GM12878 (cell line): ENCODE results near the gene CLDN4. TPM values are rescaled to one million over a fixed set of nuclear protein-coding genes. Genes with fewer than 3 reads are reported as not detected.

Experiments used
- ATAC-seq: fragments of 200-7000 bp; cut with Tn5 transposase; 3 replicates; pipeline ENCODE4 v1.9.1; 2020; ENCODE audit warnings: mild to moderate bottlenecking, moderate library complexity
- BruUV-seq: library from RNA; stranded (reverse); fragments of 400-500 nt; replicated peaks from 2 replicates; lab custom pipeline; 2021; lab: Mats Ljungman, UMichigan
- CTCF ChIA-PET: fragments of 300-600 bp; sonication (Branson Sonifier 250); formaldehyde crosslinking; extraction: SDS; loops from one replicate; lab custom pipeline; 2021; ENCODE audit warnings: inconsistent platforms; lab: Yijun Ruan, JAX
- POLR2A ChIA-PET: fragments of 350-600 bp; formaldehyde crosslinking; extraction: SDS; loops from one replicate; lab custom pipeline; 2021; ENCODE audit warnings: inconsistent platforms; lab: Charles Lee
- RAD21 ChIA-PET: fragments of 300-600 bp; sonication (Branson Sonifier 250); formaldehyde crosslinking; loops from one replicate; lab custom pipeline; 2023; ENCODE audit warnings: antibody characterized with exemption; ENCODE audit not compliant: unreplicated experiment; lab: Charles Lee
- SMC1A ChIA-PET: fragments of 300-600 bp; sonication (Branson Sonifier 250); formaldehyde crosslinking; loops from one replicate; lab custom pipeline; 2023; ENCODE audit not compliant: unreplicated experiment, uncharacterized antibody; lab: Charles Lee
- DNase-seq: peaks from one replicate; pipeline ENCODE4 v3.0.0-alpha.2; 2011; ENCODE audit warnings: low read depth, low spot score
- FAIRE-seq: peaks from 3 replicates; lab custom pipeline; 2011; peaks lifted over from hg19 to GRCh38; lab: Jason Lieb, UNC
- H2AFZ ChIP-seq: 2 replicates; pipeline ENCODE4 v1.6.0; 2011; ENCODE audit warnings: low read depth, low read length, control low read depth; ENCODE audit not compliant: control insufficient read depth
- H3K27ac ChIP-seq: 2 replicates; pipeline ENCODE4 v1.5.1; 2011; ENCODE audit warnings: control low read depth; ENCODE audit not compliant: control insufficient read depth, insufficient read depth
- H3K27me3 ChIP-seq, 2 experiments: replicated peaks in 1 of 2; 2 replicates each; pipeline versions ENCODE4 v1.6.0 to v1.6.1; 2011; ENCODE audit warnings: low read length in 1 of 2; ENCODE audit not compliant: control insufficient read depth in 2 of 2, insufficient read depth in 2 of 2
- H3K36me3 ChIP-seq, 2 experiments: 2 replicates each; pipeline ENCODE4 v1.5.1; 2011; ENCODE audit warnings: low read length in 1 of 2; ENCODE audit not compliant: control insufficient read depth in 2 of 2, insufficient read depth in 2 of 2
- H3K4me1 ChIP-seq: 2 replicates; pipeline ENCODE4 v1.6.1; 2011; ENCODE audit warnings: mild to moderate bottlenecking, low read length, moderate library complexity, mixed read lengths; ENCODE audit not compliant: control insufficient read depth, insufficient read depth
- H3K4me2 ChIP-seq: 2 replicates; pipeline ENCODE4 v1.6.0; 2011; ENCODE audit warnings: control low read depth; ENCODE audit not compliant: control insufficient read depth, insufficient read depth
- H3K4me3 ChIP-seq: fragments of 200-600 bp; sonication (generic); 2 replicates; pipeline ENCODE4 v1.5.1; 2016
- H3K79me2 ChIP-seq: 2 replicates; pipeline ENCODE4 v1.6.0; 2011; ENCODE audit warnings: low read length; ENCODE audit not compliant: control insufficient read depth, insufficient read depth
- H3K9ac ChIP-seq: 2 replicates; pipeline ENCODE4 v1.8.0; 2011; ENCODE audit warnings: low read length, control low read depth, mixed read lengths; ENCODE audit not compliant: control insufficient read depth, insufficient read depth
- H3K9me3 ChIP-seq: replicated peaks from 3 replicates; pipeline ENCODE4 v1.5.1; 2011; ENCODE audit warnings: mild to moderate bottlenecking, low read length; ENCODE audit not compliant: control insufficient read depth, insufficient read depth
- H4K20me1 ChIP-seq: 2 replicates; pipeline ENCODE4 v1.6.0; 2011; ENCODE audit not compliant: control insufficient read depth, insufficient read depth
- BCL11A ChIP-seq: IDR thresholded peaks from 2 replicates; pipeline ENCODE4 v1.6.1; 2011; ENCODE audit warnings: low read depth, low read length
- IRF4 ChIP-seq: IDR thresholded peaks from 2 replicates; pipeline ENCODE4 v1.6.1; 2011; ENCODE audit warnings: low read depth, low read length
- KLF5 ChIP-seq: fragments of 450-650 bp; IDR thresholded peaks from 2 replicates; pipeline ENCODE4 v1.6.1; 2014; ENCODE audit warnings: mild to moderate bottlenecking; ENCODE audit not compliant: partially characterized antibody
- MTA3 ChIP-seq: IDR thresholded peaks from 2 replicates; pipeline ENCODE4 v1.6.1; 2012; ENCODE audit warnings: low read length, inconsistent platforms, borderline replicate concordance
- PAX5 ChIP-seq: IDR thresholded peaks from 2 replicates; pipeline ENCODE4 v1.6.1; 2011; ENCODE audit warnings: low read depth, low read length, borderline replicate concordance
- POLR2A ChIP-seq: IDR thresholded peaks from 2 replicates; pipeline ENCODE4 v1.6.1; 2011; ENCODE audit warnings: low read depth, mild to moderate bottlenecking, low read length
- RCOR1 ChIP-seq: conservative IDR thresholded peaks from 2 replicates; pipeline ENCODE4 v1.6.1; 2012; ENCODE audit warnings: low read depth, low read length, improper control_type of control experiment
- SMARCA5 ChIP-seq: fragments of 450-650 bp; IDR thresholded peaks from 2 replicates; pipeline ENCODE4 v1.6.1; 2017; ENCODE audit warnings: mild to moderate bottlenecking
- TCF7 ChIP-seq: IDR thresholded peaks from 2 replicates; pipeline ENCODE4 v1.6.1; 2014; ENCODE audit warnings: antibody characterized with exemption, borderline replicate concordance
- WGBS: methylation state at CpG from one replicate; pipeline ENCODE4 v1.1.6; 2016; ENCODE audit warnings: low lambda C conversion rate; ENCODE audit not compliant: insufficient replicate concordance, insufficient coverage; ENCODE audit errors: missing lambda C conversion rate; 5-methylcytosine and 5-hydroxymethylcytosine counted together
- in situ Hi-C: fragments of 300-500 bp; cut with MboI; formaldehyde crosslinking; loops from 9 replicates; pipeline ENCODE4 v1.14.3; 2018; ENCODE audit warnings: mixed read lengths
- intact Hi-C: fragments of 100-400 bp; cut with micrococcal nuclease; formaldehyde crosslinking; loops from one replicate; pipeline ENCODE4 v1.14.2; 2022; ENCODE audit not compliant: unreplicated experiment
- polyA plus RNA-seq, 11 experiments: library from polyadenylated mRNA; depleted of rRNA in 4 of 11; unstranded in 6 of 11; stranded (reverse) in 5 of 11; fragments of >200 nt; fragmentation: Nextera tagmentation in 4 of 11; fragmentation: Illumina TruSeq in 1 of 11; extraction: Ambion mirVana in 4 of 11; extraction: Trizol in 1 of 11; gene quantifications; 1 replicate in 1 of 11; 2 replicates in 10 of 11; pipeline versions ENCODE4 v1.2.1 to v1.2.3, GENCODE V29; 2011 to 2016; ENCODE audit warnings: inconsistent platforms in 2 of 11, missing spikeins in 2 of 11, low read depth in 1 of 11
- total RNA-seq, 4 experiments: library from RNA; depleted of rRNA in 3 of 4; stranded (reverse); fragments of >200 nt in 3 of 4; fragmentation: Illumina TruSeq in 1 of 4; extraction: Trizol in 1 of 4; gene quantifications; 2 replicates each; pipeline versions ENCODE4 v1.2.1 to v1.2.3, GENCODE V29; 2013 to 2021
- TF ChIP-seq, protein P1 (sequence below): fragments of 450-650 bp; IDR thresholded peaks from 2 replicates; pipeline ENCODE4 v1.6.1; 2017; ENCODE audit warnings: mild to moderate bottlenecking, moderate library complexity
- TF ChIP-seq, protein P2 (sequence below): fragments of 450-650 bp; IDR thresholded peaks from 2 replicates; pipeline ENCODE4 v1.6.1; 2017; ENCODE audit warnings: antibody characterized with exemption, mild to moderate bottlenecking, moderate library complexity

Gene CLDN4
- total and polyA plus RNA-seq, 10 of the 15 experiments (the other 5 are each of a cell fraction or from before 2014, with no cell fraction given), result 0.04 to 0.38 (median 0.06) TPM; not detected in 6

DNA sequence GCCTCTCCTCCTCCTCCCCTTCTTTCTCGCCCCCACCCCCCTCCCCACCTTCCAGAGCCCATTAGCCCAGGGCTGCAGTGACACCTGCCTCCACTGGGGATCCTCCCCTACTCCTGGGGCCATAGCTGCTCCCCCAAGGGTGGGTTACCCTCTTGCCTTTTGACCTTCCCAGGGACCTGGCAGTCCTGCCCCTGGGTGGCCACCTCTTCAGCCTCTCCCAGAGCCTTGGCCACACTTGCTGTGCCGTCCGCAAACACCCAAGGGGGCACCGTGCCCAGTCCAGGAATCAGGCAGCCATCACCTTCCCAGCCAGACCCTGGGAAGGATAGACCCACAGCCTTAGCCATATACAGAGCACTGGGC lies 19.8 kb upstream of the CLDN4 start:
- in situ Hi-C loops, result no loop called here
- intact Hi-C loops, result loop anchor here (1.0 to 5.0 kb wide), 2 partner anchors 44 to 216 kb away; partner anchors contain the start of gene ELN
- TF ChIP-seq POLR2A, result no peak
- TF ChIP-seq PAX5, result no peak
- Histone ChIP-seq H3K36me3 (no peaks in the 10 kb centered on the region), H3K27me3 (no peaks in the 10 kb centered on the region), H3K9me3 (no peaks in the 10 kb centered on the region; the same call in 2 of the 3 replicates), H3K9ac (no peak overlapping the region), H3K4me2 (no peak overlapping the region), H4K20me1 (no peaks in the 10 kb centered on the region), H3K4me3 (no peak overlapping the region), H3K27ac (no peak overlapping the region), H2AFZ (no peak overlapping the region), H3K79me2 (no peaks in the 10 kb centered on the region), H3K4me1 (no peaks in the 10 kb centered on the region)
- ChIA-PET POLR2A (no interaction called here), RAD21 (interaction anchor here (2.6 kb wide), 1 partner anchor 43 kb away, joined by 11 read pairs; no protein-coding TSS in a partner anchor), CTCF (interaction anchor here (0.6 to 2.4 kb wide), 4 partner anchors 39 to 1194 kb away, joined by 3 to 20 read pairs (median 7); no protein-coding TSS in a partner anchor), SMC1A (interaction anchor here (2.0 kb wide), 1 partner anchor 44 kb away, joined by 10 read pairs; no protein-coding TSS in a partner anchor)
- BruUV-seq, result no TSS peak
- ATAC-seq (no peak), FAIRE-seq (no peak), DNase-seq (no peak)
- 60% methylated on average over 3 of the region's 4 CpGs for WGBS

DNA sequence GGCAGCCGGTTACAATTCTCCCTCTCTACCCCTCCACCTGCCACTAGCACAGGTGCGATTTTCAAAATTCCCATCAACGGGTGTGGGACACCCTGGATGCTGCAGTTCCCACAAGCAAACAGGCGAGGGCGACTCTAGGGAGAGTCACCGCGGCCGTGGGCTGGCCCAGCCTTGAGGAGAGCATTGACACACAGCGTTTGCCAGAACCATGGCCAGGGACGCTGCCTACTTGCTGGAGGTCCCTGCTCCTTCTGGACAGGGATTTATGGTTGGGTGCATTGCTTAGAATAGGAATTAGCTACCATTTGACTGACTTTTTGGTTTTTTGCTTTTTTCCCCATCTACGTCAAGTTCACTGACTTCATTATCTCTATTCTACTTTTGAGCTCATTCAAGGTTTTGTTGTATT lies 19.0 kb upstream of the CLDN4 start:
- H3K4me1 ChIP-seq, result no peaks in the 10 kb centered on the region
- no peak overlapping the region for H2AFZ ChIP-seq
- DNase-seq (no peak), FAIRE-seq (peak; percentile 62), ATAC-seq (peak; percentile 91)
- no peaks in the 10 kb centered on the region for H3K79me2 ChIP-seq
- SMC1A ChIA-PET, result interaction anchor here (0.6 to 2.0 kb wide), 4 partner anchors 35 to 47 kb away, joined by 3 to 10 read pairs (median 3); no protein-coding TSS in a partner anchor
- in situ Hi-C loops, result no loop called here
- intact Hi-C loops, result loop anchor here (1.0 to 5.0 kb wide), 2 partner anchors 44 to 216 kb away; partner anchors contain the start of gene ELN
- CTCF ChIA-PET, result interaction anchor here (0.8 to 2.4 kb wide), 8 partner anchors 10 to 69 kb away, joined by 3 to 20 read pairs (median 4); no protein-coding TSS in a partner anchor
- no peak overlapping the region for H3K27ac ChIP-seq
- no peak overlapping the region for H3K9ac ChIP-seq
- WGBS, result 17% methylated on average over 11 of the region's 11 CpGs
- H3K9me3 ChIP-seq, result no peaks in the 10 kb centered on the region; the same call in 2 of the 3 replicates
- POLR2A ChIA-PET, result no interaction called here
- no peak overlapping the region for H3K4me3 ChIP-seq
- RAD21 ChIA-PET, result interaction anchor here (2.6 kb wide), 1 partner anchor 43 kb away, joined by 11 read pairs; no protein-coding TSS in a partner anchor
- no peak overlapping the region for H3K4me2 ChIP-seq
- H3K36me3 ChIP-seq, result no peaks in the 10 kb centered on the region
- BruUV-seq, result no TSS peak
- no peaks in the 10 kb centered on the region for H3K27me3 ChIP-seq
- no peaks in the 10 kb centered on the region for H4K20me1 ChIP-seq
- TF ChIP-seq MTA3, result no peak
- no peak for TF ChIP-seq KLF5
- TF ChIP-seq, protein P1, sequence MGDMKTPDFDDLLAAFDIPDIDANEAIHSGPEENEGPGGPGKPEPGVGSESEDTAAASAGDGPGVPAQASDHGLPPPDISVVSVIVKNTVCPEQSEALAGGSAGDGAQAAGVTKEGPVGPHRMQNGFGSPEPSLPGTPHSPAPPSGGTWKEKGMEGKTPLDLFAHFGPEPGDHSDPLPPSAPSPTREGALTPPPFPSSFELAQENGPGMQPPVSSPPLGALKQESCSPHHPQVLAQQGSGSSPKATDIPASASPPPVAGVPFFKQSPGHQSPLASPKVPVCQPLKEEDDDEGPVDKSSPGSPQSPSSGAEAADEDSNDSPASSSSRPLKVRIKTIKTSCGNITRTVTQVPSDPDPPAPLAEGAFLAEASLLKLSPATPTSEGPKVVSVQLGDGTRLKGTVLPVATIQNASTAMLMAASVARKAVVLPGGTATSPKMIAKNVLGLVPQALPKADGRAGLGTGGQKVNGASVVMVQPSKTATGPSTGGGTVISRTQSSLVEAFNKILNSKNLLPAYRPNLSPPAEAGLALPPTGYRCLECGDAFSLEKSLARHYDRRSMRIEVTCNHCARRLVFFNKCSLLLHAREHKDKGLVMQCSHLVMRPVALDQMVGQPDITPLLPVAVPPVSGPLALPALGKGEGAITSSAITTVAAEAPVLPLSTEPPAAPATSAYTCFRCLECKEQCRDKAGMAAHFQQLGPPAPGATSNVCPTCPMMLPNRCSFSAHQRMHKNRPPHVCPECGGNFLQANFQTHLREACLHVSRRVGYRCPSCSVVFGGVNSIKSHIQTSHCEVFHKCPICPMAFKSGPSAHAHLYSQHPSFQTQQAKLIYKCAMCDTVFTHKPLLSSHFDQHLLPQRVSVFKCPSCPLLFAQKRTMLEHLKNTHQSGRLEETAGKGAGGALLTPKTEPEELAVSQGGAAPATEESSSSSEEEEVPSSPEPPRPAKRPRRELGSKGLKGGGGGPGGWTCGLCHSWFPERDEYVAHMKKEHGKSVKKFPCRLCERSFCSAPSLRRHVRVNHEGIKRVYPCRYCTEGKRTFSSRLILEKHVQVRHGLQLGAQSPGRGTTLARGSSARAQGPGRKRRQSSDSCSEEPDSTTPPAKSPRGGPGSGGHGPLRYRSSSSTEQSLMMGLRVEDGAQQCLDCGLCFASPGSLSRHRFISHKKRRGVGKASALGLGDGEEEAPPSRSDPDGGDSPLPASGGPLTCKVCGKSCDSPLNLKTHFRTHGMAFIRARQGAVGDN, result no peak
- TF ChIP-seq BCL11A, result no peak
- TF ChIP-seq TCF7, result no peak
- TF ChIP-seq SMARCA5, result no peak
- TF ChIP-seq, protein P2, sequence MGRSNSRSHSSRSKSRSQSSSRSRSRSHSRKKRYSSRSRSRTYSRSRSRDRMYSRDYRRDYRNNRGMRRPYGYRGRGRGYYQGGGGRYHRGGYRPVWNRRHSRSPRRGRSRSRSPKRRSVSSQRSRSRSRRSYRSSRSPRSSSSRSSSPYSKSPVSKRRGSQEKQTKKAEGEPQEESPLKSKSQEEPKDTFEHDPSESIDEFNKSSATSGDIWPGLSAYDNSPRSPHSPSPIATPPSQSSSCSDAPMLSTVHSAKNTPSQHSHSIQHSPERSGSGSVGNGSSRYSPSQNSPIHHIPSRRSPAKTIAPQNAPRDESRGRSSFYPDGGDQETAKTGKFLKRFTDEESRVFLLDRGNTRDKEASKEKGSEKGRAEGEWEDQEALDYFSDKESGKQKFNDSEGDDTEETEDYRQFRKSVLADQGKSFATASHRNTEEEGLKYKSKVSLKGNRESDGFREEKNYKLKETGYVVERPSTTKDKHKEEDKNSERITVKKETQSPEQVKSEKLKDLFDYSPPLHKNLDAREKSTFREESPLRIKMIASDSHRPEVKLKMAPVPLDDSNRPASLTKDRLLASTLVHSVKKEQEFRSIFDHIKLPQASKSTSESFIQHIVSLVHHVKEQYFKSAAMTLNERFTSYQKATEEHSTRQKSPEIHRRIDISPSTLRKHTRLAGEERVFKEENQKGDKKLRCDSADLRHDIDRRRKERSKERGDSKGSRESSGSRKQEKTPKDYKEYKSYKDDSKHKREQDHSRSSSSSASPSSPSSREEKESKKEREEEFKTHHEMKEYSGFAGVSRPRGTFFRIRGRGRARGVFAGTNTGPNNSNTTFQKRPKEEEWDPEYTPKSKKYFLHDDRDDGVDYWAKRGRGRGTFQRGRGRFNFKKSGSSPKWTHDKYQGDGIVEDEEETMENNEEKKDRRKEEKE, result no peak
- TF ChIP-seq RCOR1, result no peak
- TF ChIP-seq IRF4, result no peak
